ENCODE data around the gene LSP1. TPM values are rescaled to one million over a fixed set of nuclear protein-coding genes. Genes with fewer than 3 reads are reported as not detected.
A peak's percentile ranks its signal among the peaks of the same experiment; 100 is the strongest.

LSP1 gene
- total and polyA plus RNA-seq, 2 of the 13 experiments (the other 11 are each of a cell fraction or from before 2014, with no cell fraction given), result 0.59 to 1.00 TPM

GRCh38 chr11:1825039-1825740 lies 27.7 kb upstream of the LSP1 start (continued):
- TF ChIP-seq ZNF513 (CRISPR knock-in tag; conservative IDR thresholded peaks at IDR 0.05), result peak; percentile 87; the same call in 1 of the 2 replicates
- TF ChIP-seq TCF7L2 (IDR thresholded peaks at IDR 0.05; ENCODE audit: low read depth, low read length), result no peak
- no peak for TF ChIP-seq ZC3H13 (CRISPR knock-in tag; IDR thresholded peaks at IDR 0.05)
- TF ChIP-seq E2F1 (CRISPR knock-in tag; IDR thresholded peaks at IDR 0.05), result peak; percentile 20; the same call in 1 of the 2 replicates
- no peak for TF ChIP-seq GMEB2 (CRISPR knock-in tag; IDR thresholded peaks at IDR 0.05; ENCODE audit: low read depth)
- no peak for TF ChIP-seq SUZ12 (IDR thresholded peaks at IDR 0.05; ENCODE audit: low read depth, low read length)
- TF ChIP-seq HDAC2 (CRISPR knock-in tag; IDR thresholded peaks at IDR 0.05), result peak; percentile 55
- no peak for TF ChIP-seq SRSF9 (IDR thresholded peaks at IDR 0.05; ENCODE audit: borderline replicate concordance, insufficient read depth, low read depth, low read length, poor library complexity, severe bottlenecking)
- no peak for TF ChIP-seq ZNF512B (CRISPR knock-in tag; IDR thresholded peaks at IDR 0.05; ENCODE audit: borderline replicate concordance)
- TF ChIP-seq MYC (CRISPR knock-in tag; IDR thresholded peaks at IDR 0.05; ENCODE audit: borderline replicate concordance), result peak; percentile 65; the same call in 1 of the 2 replicates
- no peak for TF ChIP-seq HNRNPUL1 (IDR thresholded peaks at IDR 0.05; ENCODE audit: low read depth, low read length)
- no peak for TF ChIP-seq SP1 (IDR thresholded peaks at IDR 0.05)
- TF ChIP-seq SP1 (CRISPR knock-in tag; IDR thresholded peaks at IDR 0.05), result peak; percentile 29; the same call in 1 of the 2 replicates
- TF ChIP-seq NFE2L2 (IDR thresholded peaks at IDR 0.05; ENCODE audit: low read length), result no peak
- TF ChIP-seq YY1 (IDR thresholded peaks at IDR 0.05; ENCODE audit: insufficient read depth, insufficient replicate concordance, low read depth, low read length), result peak; percentile 52
- peak; percentile 48 for TF ChIP-seq CBX1 (IDR thresholded peaks at IDR 0.05; ENCODE audit: low read depth)
- TF ChIP-seq HMGXB3 (CRISPR knock-in tag; IDR thresholded peaks at IDR 0.05; ENCODE audit: borderline replicate concordance), result peak; percentile 33; the same call in 1 of the 2 replicates

Measured in HepG2 (cell line).